Measurements from ENCODE around the gene MYOF.

The MYOF gene

DNA sequence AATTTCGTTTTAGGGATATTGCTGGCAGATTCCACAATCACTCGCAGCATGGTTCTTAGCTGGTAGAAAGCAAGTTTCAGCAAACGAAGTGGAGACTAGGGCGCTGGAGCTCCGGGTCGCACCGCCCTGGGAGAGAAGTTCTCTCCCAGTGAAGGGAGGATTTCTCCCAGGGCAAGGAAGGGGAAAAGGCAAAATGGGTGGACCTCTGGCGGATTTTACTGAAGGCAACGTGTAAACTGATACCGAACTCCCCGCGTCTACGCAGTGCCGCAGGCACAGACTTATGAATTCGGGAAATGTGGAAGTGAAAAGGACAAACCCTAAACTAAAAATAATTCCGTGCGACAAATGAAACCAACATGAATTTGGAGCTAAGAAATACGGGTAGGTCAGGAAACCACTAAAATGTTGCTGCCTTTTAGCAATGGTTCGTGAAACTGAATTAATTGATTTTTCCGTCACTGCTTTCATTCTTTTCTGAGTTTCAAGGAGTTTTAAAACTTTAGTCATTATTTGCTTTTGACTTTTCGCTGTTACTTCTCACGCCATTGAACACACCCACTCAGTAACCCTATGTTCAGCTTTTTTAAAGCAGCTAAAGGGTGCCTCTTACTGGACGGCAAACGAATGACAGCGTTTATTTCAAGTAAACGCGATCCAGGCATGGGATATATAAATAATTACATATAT is at the start of gene MYOF:
MYOF (minus strand) TSS at position 190 of the 690 bp plus-strand sequence; CDS start at position 50, 140 bp downstream.
- peak; percentile 61 for TF ChIP-seq CTCF (conservative IDR thresholded peaks at IDR 0.05; ENCODE audit: control insufficient read depth, insufficient read depth, low read depth, low read length)
- peak; percentile 90 for DNase-seq (ENCODE audit: low read depth)
- H3K4me3 ChIP-seq (ENCODE audit: control insufficient read depth, low read depth, low read length): peak within 1 kb of the TSS; percentile 97

DNA sequence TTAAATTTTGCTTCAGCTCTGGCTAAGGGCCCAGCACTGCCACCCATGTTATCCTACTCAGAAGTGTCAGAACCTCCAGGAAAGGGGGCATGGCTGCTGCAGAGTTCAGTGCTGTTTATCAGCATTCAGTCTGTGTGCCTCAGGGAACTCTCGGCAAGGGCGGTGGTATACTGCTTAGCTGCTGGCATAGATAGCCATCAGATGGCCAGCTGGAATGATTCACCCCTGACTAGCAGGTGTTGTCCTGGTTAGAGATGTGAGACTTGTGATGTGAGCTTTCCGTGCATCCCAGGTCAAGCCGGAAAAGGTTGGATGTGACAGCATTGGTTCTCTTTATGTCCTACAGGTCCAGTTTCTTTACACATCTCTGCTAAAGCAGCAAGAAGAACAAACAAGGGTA is 36.4 kb upstream of the MYOF start:
- TF ChIP-seq CTCF (conservative IDR thresholded peaks at IDR 0.05; ENCODE audit: control insufficient read depth, insufficient read depth, low read depth, low read length): no peak
- DNase-seq (ENCODE audit: low read depth): no peak

DNA sequence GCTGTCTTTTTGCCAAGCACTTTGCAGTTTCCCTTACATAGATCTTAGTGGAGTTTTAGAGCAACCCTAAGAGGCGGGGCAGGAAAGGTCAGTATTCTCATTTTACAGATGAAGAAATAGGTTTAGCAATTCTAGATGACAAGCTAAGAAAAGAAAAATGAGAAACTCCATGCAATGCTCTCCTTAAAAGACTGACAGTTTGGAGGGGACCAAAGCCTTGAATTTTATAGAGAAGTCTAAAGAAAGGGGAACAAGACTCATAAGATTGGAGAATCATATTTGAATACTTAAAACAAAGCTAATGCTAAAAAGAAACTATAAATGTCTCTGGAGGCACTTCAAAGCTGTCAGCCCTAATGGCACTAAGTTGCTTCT is 33.9 kb upstream of the MYOF start:
- TF ChIP-seq CTCF (conservative IDR thresholded peaks at IDR 0.05; ENCODE audit: control insufficient read depth, insufficient read depth, low read depth, low read length): no peak
- DNase-seq (ENCODE audit: low read depth): no peak
- H3K4me3 ChIP-seq (ENCODE audit: control insufficient read depth, low read depth, low read length): no peak overlapping the region

More for the DNA sequence above, 36.4 kb upstream of the MYOF start:
- no peak overlapping the region for H3K4me3 ChIP-seq (ENCODE audit: control insufficient read depth, low read depth, low read length)

DNA sequence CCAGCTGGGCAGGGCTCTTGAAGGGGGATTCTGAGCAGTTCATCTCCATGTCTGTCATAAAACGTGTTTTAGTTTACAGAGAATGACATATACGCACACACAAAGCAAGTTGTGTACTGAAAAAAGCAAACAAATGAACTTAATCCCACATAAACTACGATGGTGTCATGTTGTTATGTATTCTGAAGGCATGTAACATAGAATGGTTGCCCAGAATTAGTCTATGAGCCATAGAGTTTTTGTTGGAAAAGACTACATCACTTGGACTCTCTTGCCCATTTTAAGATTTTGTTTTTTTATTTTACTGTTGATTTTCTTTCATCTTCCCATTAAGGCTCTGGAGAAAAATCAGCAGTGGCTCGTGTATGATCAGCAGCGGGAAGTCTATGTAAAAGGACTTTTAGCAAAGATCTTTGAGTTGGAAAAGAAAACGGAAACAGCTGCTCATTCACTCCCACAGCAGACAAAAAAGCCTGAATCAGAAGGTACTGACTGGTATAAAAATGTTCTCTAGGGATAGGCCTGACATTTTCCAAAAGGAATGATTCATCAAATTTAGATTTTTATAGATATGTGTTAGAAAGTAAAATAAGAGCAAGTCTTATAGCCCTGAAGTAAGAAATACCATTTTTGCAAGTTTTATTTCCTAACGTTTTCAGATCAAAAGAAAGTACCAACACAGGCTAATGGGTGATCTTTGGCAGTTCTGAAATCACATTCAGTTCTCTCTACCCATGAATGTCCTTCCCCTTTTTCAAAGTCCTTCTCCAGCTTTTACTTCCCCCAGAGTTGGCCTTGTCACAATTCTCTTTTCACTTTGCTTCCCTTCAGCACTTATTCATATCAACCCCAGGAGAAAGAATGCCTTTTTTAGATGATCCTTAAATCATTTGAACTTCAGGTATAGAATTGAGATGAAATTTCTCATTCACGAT is 33.2 kb upstream of the MYOF start:
- H3K4me3 ChIP-seq (ENCODE audit: control insufficient read depth, low read depth, low read length): no peak overlapping the region
- TF ChIP-seq CTCF (conservative IDR thresholded peaks at IDR 0.05; ENCODE audit: control insufficient read depth, insufficient read depth, low read depth, low read length): no peak
- DNase-seq (ENCODE audit: low read depth): peak; percentile 57

DNA sequence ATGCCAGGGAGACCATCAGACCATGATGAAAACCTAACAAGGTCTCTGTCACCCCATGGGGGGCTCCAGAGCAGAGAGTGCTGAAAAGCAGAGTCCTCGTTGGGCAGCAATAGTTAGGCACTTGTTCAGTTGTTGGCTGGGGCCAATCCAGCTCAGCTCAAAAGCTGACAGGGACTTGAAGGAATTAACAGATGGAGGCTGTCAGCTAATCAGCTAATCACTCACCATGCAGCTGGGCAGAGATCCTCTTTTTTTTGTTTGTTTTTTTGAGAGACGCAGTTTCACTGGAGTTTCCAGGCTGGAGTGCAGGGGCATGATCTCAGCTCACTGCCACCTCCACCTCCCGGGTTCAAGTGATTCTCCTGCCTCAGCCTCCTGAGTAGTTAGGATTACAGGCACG is 32.4 kb upstream of the MYOF start:
- no peak overlapping the region for H3K4me3 ChIP-seq (ENCODE audit: control insufficient read depth, low read depth, low read length)
- TF ChIP-seq CTCF (conservative IDR thresholded peaks at IDR 0.05; ENCODE audit: control insufficient read depth, insufficient read depth, low read depth, low read length): no peak
- DNase-seq (ENCODE audit: low read depth): no peak

DNA sequence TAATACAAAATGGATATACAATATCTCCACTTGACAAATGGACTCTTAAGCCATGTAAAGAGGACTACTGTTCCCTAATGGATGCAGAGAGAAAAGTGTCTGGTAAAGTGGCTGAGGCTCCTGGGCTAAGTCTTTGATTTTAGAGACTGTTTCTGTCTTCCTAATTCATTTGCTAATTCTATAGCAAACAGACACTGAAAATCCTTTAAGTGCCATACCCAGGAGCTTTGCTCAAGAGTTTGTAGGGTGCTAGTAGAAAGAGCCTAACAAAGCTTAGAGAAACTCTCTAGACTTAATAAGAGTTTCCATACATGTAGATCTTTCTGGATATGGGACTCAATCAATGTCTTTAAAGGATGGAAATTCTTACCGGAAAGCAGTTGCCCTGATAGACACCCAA is 31.0 kb upstream of the MYOF start:
- no peak for DNase-seq (ENCODE audit: low read depth)
- TF ChIP-seq CTCF (conservative IDR thresholded peaks at IDR 0.05; ENCODE audit: control insufficient read depth, insufficient read depth, low read depth, low read length): no peak
- no peak overlapping the region for H3K4me3 ChIP-seq (ENCODE audit: control insufficient read depth, low read depth, low read length)

All from fibroblast of mammary gland (primary cell).